Hepatocyte (in vitro differentiated cells): ENCODE results near the gene NOX4.
"Not testable (repeated sequence)": the region's sequence is repeated elsewhere in the genome, so short reads cannot be mapped to it uniquely, and the experiment has no call there.

ENCODE experiments used
- EZH2phosphoT487 ChIP-seq: fragments of 200-600 bp; sonication (generic); IDR thresholded peaks from one replicate; pipeline ENCODE4 v1.6.1; 2018; ENCODE audit warnings: antibody characterized with exemption, mild to moderate bottlenecking, low read depth, moderate library complexity; ENCODE audit not compliant: unreplicated experiment, severe bottlenecking
- TF ChIP-seq, protein P1 (sequence below): fragments of 200-600 bp; sonication (generic); IDR thresholded peaks from 2 replicates; pipeline ENCODE4 v1.5.1; 2016; ENCODE audit warnings: antibody characterized with exemption, mild to moderate bottlenecking; ENCODE audit not compliant: poor library complexity

- TF ChIP-seq, protein P1, sequence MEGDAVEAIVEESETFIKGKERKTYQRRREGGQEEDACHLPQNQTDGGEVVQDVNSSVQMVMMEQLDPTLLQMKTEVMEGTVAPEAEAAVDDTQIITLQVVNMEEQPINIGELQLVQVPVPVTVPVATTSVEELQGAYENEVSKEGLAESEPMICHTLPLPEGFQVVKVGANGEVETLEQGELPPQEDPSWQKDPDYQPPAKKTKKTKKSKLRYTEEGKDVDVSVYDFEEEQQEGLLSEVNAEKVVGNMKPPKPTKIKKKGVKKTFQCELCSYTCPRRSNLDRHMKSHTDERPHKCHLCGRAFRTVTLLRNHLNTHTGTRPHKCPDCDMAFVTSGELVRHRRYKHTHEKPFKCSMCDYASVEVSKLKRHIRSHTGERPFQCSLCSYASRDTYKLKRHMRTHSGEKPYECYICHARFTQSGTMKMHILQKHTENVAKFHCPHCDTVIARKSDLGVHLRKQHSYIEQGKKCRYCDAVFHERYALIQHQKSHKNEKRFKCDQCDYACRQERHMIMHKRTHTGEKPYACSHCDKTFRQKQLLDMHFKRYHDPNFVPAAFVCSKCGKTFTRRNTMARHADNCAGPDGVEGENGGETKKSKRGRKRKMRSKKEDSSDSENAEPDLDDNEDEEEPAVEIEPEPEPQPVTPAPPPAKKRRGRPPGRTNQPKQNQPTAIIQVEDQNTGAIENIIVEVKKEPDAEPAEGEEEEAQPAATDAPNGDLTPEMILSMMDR, result not testable (repeated sequence)
- TF ChIP-seq EZH2phosphoT487, result not testable (repeated sequence)
Measured at GRCh38 chr11:89310607-89311006, 180.6 kb downstream of the NOX4 start.
